ENCODE measurements around the gene WWP2.

WWP2 gene

GRCh38 chr16:69860233-69861231, 98.4 kb downstream of the WWP2 start:
- no peak for DNase-seq

DNA sequence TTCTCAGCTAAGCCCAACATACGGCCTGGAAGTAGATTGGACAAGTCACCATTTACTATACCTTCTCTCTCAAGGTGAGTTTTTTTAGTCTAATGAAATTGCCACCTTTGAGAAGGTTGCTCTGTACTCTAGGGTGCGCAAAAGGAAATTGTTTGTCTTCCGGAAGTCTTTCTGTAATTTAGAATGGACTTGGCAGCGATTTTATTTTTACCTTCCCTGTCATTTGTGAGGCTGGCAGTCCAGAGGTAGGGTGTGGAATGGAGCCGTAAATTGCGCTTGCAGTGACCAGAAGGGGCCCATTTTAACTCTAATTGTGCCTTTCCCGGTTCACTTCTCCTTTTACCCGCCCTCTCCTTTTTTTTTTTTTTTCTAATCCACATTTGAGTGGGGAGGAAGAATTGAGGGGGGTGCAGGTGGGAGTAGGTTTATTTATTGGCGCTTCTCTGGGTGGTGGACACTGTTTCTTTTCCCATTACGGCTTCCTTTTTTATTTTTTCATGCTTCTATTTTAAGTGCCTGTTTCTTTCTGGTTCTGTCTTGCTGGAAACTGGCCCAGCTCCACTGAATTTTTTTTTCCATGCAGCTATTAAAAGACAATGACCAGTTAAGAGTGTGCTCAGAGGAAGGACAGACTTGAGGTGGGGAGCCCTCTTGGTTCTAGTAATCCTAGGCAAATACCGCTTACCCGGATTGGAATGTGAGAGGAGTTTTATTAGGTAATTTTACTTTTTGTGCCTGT, 99.3 kb downstream of the WWP2 start:
- peak; percentile 5 for DNase-seq

DNA sequence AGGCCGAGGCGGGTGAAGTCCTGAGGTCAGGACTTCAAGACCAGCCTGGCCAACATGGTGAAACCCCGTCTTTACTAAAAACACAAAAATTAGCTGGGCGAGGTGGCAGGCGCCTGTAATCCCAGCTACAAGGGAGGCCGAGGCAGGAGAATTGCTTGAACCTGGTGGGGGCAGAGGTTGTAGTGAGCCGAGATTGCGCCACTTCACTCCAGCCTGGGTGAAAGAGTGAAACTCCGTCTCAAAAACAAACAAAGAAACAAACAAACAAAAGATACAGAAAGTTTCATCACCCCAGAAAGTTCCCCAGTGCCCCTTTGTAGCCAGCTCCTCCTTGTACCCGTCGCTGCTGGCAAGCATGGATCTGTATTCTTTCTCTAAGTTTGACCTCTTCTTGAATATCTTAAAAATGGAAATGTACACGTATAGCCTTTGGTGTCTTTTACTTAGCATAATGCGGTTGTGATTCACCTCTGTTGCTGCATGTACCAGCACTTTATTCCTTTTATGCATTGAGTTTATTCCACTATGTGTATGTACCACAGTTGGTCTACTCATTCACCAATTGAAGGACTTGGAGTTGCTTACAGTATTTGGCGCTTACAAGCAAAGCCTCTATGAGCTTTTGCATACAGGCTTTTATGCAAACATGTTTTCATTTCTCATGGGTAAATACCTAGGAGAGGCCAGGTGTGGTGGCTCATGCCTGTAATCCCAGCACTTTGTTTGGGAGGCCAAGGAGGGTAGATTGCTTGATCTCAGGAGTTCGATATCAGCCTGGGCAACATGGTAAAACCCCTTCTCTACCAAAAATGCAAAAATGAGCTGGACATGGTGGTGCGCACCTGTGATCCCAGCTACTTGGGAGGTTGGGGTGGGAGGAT, 101.5 kb downstream of the WWP2 start:
- DNase-seq: no peak

GRCh38 chr16:69865701-69866100, 103.6 kb downstream of the WWP2 start:
- no peak for DNase-seq

DNA sequence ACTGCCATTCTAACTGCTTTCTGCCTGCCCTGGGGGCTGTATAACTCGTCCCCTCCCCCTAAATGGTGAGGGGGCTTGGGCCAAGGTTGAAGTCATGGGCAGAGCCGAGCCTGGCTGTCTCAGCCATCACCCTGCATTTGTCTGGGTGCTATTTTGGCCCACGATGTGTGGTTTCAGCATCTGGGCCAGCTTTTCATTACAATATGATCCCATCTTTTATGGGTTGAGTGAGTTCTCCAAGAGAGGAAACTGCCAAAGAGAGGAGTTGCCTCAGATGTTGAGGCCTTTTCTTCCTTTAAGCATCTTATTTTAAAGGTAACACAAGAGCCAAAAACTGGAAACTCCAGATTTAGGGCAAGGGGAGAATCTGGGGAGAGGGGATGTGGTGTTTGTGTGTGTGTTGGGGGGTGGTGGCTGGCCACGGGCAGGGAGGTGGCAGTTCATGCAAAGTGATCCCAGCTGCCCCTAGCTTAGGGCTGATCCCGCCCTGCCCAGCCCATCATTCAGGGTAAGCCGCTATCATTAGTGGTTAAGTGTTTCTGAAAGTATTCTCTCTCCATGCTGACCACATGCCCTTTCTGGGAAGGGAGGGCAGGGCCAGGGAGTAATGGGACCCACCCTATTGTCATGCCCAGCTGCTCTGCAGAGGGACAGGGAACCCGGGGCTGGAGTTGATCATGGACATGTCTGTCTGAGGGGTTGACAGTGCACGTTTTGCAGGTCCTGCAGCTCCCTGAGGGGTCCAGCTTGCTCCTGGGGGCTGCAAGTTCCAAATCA, 105.8 kb downstream of the WWP2 start:
- DNase-seq: no peak

GRCh38 chr16:69870761-69871160, 108.6 kb downstream of the WWP2 start:
- DNase-seq: no peak

DNA sequence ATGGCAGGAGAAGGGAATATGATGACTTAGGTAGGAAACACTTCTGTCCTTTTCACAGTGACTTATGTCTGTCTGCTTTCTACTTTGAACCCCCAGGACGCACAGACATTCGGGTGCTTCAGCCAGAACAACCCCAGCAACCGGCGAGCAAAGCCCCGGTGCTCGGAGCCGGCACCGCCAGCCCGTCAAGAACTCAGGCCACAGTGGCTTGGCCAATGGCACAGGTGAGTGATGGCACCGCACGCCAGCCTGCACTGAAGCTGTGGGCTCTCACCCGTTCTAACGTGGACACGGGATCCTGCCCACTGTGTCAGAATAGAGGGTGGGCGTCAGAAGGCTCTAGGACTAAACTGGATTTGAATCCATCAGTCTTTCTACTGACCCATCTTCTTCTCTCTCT, 109.6 kb downstream of the WWP2 start:
- no peak for DNase-seq

DNA sequence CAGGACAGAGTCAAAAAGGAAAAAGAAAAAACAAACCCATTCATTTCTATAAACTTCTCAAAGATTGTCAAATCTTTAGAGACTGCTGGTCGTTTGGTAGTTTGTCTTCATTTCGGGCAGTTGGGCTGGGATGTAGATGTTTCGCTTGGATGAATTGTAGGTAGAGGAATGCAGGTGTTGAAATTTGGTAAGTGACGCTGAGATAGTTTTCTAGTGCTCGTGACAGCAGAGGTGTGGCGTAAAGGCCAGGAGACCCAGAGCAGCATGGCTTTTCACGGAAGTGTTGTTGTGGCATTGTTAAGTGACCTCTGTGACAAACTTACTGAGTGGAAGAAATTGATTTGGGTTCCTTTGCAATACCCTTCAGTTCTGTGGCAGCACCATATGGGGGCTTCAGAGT, 110.8 kb downstream of the WWP2 start:
- DNase-seq: no peak

- DNase-seq: no peak
Observed at GRCh38 chr16:69873783-69874182, 111.7 kb downstream of the WWP2 start.

GRCh38 chr16:69874271-69874670, 112.1 kb downstream of the WWP2 start:
- no peak for DNase-seq

- DNase-seq: no peak
Observed at GRCh38 chr16:69880640-69881133, 118.6 kb downstream of the WWP2 start.

GRCh38 chr16:69881141-69881540, 119.0 kb downstream of the WWP2 start:
- DNase-seq: no peak

DNA sequence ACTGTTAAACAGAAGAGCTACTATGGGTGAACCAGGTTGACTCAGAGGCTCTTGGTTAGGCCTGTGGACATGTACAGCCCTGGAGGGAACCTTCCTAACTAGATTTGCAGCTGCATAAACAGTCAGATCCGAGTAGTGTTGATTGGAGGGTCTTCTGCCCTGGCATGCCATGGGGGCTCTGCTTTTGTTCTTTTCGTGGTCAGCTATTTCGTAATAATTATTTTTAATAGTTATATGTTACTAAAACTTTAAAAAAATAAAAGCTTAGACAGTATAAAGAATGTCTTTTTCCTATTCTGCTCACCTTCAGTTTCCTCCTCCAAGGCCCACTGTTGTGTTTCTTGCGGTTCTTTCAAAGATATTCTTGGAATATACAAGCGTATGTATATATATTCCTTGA, 121.6 kb downstream of the WWP2 start:
- no peak for DNase-seq

- DNase-seq: no peak
Observed at GRCh38 chr16:69885722-69886121, 123.6 kb downstream of the WWP2 start.

- DNase-seq: no peak
Observed at GRCh38 chr16:69886726-69887125, 124.6 kb downstream of the WWP2 start.

DNA sequence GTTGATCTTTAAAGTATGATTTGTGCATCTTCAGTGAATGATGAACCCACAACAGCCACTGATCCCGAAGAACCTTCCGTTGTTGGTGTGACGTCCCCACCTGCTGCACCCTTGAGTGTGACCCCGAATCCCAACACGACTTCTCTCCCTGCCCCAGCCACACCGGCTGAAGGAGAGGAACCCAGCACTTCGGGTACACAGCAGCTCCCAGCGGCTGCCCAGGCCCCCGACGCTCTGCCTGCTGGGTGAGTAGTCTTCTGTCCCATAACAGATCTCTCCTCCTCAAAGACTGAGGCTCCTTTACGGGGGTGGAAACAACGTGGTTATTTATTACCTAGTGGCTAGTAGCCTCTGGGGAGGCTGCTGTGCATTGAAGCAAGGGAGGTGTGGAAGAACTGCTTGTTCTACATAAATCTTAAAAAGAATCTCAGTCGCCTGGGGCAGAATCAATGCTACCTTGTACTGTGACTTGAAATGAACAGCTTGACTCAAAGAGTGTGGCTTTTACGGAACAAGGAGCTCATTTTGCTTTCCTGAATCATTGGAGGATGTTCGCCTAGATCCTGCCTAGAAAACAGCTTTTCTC, 126.0 kb downstream of the WWP2 start:
- DNase-seq: no peak

DNA sequence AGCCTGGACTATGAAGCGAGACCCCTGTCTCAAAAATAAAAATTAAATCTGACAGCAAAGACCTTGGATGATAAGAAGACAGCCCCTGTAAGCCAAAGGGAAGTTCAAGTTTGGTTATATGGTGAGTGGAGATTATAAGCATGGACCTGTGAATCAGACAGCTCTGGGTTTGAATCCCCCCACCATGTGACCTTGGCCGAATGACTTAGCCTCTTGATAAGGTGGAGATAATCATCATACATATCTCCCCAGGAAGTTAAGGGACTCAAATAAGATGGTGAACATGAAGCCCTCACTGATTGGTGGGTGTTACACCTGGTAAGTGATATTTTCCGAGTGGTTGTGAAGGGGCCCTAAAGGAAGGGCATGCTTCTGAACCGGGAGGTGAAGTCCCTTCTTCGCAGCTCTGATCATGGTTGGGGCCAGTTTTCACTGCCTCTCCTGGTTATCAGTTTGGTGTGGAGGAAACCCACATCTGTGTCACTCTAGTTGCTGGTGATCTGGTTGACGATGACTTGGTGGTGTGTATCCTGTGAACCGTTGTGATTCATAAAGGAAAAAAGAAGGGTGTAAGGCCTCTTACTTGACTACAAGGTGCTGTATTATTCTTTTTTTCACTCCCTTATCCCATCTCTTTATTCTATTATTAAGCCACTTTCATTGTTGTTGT, 127.3 kb downstream of the WWP2 start:
- DNase-seq: no peak

DNA sequence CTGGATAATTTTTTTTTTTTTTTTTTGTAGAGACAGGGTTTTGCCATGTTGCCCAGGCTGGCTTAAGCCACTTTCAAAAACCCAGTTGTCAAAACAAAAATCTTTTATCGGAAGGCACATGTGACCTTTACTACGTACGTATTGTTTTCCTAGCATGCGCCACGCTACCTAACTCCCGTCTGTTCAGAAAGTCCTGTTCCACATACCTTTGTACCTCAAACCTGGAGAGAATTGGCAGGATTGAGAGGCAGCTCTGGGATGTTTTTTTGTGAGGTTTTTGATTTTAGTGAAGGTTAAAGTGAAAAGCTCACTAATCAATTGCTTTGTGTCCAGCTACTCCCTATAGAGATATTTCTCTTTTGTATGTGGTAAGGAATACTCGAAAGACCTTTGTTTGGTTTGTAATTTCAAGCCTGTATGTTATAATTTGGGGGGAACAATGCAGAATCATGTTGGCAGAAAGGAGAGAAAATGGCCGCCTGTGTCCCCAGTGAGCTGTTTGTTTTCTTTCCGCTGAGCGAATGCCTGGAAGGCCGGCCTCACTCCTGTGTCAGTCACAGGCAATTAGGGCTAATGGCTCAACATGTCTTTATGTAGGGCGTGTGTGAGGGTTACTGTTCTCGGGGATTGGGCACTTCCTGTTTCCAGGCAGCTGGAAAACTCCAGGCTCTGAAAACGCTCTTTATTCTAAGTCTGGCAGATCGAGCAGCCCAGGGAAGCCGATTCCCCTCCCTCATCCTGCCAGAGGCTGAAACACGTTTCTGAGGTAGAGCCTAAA, 128.2 kb downstream of the WWP2 start:
- DNase-seq: peak; percentile 86

DNA sequence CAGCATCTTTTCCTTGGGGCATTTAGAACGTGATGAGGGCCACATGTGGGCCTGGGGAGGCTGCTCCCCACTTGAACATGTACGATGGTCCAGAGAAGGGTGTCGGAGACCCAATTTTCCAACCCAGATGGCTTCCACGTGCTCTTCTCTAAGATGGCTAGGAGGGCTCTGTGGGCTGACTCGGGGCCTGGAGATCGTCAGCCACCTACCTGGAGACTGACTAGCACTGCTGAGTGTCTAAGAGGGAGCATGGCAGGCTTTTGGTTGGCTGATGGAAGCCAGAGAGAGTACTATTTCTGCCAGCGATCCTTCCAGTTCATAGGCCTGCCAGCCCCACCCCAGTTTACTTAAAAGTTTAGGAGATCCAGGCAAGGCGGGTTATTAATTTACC, 128.8 kb downstream of the WWP2 start:
- no peak for DNase-seq

GRCh38 chr16:69892378-69892777, 130.2 kb downstream of the WWP2 start:
- DNase-seq: no peak

Measured in NCI-H1092 (cell line).